ENCODE results near the gene NRP2. TPM values are rescaled to one million over a fixed set of nuclear protein-coding genes. Genes with fewer than 3 reads are reported as not detected.
A peak's percentile ranks its signal among the peaks of the same experiment; 100 is the strongest.

NRP2 gene
- total RNA-seq, 4 donors from 2014 or later: 128 to 196 (median 176) TPM

DNA sequence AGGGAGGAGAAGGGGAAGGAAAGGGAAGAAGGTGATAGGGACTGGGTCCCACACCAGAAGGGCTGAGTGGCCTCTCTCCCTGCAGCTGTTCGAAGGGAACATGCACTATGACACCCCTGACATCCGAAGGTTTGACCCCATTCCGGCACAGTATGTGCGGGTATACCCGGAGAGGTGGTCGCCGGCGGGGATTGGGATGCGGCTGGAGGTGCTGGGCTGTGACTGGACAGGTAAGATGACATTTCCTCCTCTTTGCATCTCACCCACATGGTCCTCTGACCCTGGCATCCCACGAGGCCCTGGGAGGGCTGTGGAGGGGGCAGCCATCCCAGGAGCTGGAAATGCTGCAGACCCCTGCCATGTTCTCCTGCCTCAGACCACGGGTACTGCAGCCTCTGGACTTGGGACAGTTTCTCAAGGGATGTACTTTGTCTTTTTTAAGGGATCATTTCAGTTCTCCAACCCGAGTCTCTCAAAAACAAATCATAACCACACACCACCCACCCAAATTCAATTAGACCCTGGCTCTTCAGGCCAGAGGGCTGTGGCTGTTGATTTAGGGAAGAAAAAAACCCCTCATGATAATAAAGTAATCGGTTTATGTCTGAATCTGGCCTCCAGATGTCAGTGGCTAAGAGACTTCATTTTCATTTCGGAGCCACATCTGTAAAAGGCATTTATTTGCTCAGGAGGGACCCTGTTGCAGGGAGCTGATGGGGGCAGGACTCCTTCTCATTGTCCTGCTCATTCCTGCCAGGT is 63.5 kb downstream of the NRP2 start:
- WGBS, 2 donors: 79 to 82% methylated on average over 14 of the region's 14 CpGs
- Histone ChIP-seq H3K4me3 (no peak overlapping the region), H3K9me3 (no peaks in the 10 kb centered on the region), H3K27me3 (no peaks in the 10 kb centered on the region), H3K4me1 (peaks cover 0 to 60% (median 1%) of the 10 kb centered on the region in 4 donors), H3K36me3 (peaks cover 0 to 94% (median 0%) of the 10 kb centered on the region in 3 donors), H3K27ac (peak overlapping the region in 2 of 4 donors; percentile 53 to 77)
- DNase-seq (ENCODE audit: low spot score in 2 of 2): no peak
- TF ChIP-seq EP300 (IDR thresholded peaks at IDR 0.05) (no peak), POLR2A (IDR thresholded peaks at IDR 0.05) (no peak)
- TF ChIP-seq, protein P1, sequence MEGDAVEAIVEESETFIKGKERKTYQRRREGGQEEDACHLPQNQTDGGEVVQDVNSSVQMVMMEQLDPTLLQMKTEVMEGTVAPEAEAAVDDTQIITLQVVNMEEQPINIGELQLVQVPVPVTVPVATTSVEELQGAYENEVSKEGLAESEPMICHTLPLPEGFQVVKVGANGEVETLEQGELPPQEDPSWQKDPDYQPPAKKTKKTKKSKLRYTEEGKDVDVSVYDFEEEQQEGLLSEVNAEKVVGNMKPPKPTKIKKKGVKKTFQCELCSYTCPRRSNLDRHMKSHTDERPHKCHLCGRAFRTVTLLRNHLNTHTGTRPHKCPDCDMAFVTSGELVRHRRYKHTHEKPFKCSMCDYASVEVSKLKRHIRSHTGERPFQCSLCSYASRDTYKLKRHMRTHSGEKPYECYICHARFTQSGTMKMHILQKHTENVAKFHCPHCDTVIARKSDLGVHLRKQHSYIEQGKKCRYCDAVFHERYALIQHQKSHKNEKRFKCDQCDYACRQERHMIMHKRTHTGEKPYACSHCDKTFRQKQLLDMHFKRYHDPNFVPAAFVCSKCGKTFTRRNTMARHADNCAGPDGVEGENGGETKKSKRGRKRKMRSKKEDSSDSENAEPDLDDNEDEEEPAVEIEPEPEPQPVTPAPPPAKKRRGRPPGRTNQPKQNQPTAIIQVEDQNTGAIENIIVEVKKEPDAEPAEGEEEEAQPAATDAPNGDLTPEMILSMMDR (IDR thresholded peaks at IDR 0.05): no peak

DNA sequence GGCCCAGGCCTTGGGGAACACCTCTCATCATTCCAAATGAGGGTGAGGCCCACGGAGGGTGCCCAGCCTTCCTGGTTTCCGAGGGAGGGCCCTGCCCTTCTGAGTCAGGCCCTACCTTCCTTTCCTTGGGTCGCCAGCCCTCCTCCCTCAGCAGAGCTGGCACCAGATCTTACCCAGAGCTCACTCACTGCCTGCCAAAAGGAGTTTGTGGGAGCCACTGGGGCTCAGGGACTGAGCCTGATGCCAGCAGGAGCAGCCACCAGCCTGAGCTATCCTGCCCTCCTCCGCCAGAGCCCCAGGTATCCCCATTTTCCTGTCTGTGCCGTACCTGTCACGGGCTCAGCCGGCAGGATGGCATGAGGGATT is 64.1 kb downstream of the NRP2 start:
- Histone ChIP-seq H3K4me1 (peaks cover 0 to 65% (median 2%) of the 10 kb centered on the region in 4 donors), H3K36me3 (peaks cover 0 to 89% (median 0%) of the 10 kb centered on the region in 3 donors)
- DNase-seq (ENCODE audit: low spot score in 2 of 2): no peak

DNA sequence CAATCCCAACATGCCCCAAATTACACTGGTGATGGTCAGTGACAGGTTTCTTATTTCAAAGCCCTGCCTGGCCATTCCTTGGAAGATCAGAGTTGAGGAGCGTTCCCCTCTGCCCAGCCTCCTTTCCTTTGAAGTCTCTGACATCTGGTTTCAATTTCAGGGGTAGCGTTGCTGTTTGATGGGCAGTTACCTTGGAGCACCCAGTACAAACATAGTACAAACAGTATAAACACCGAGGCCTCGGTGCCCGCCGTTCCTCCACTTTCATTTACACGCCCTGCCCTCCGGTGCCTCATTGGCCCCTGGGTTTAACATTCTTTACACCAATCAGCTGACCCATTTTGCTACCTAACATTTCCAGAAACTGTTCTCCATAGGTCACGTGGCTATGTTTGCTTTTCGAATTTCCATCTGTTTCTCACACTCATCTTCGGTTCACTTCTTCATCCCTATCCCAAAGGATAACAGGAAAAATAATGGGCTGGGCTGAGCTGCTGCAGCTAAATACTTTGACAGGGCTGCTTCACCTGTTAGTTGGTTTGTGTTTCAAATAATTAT is 65.6 kb downstream of the NRP2 start:
- Histone ChIP-seq H3K36me3 (peaks cover 0 to 79% (median 0%) of the 10 kb centered on the region in 3 donors), H3K9me3 (no peaks in the 10 kb centered on the region), H3K4me3 (no peak overlapping the region), H3K4me1 (peaks cover 0 to 80% (median 11%) of the 10 kb centered on the region in 4 donors), H3K27me3 (no peaks in the 10 kb centered on the region), H3K27ac (peak overlapping the region in 2 of 4 donors; percentile 53 to 67)
- WGBS, 2 donors: 63 to 70% methylated on average over 11 of the region's 11 CpGs
- TF ChIP-seq, protein P1 (IDR thresholded peaks at IDR 0.05): no peak
- no peak for DNase-seq (ENCODE audit: low spot score in 2 of 2)

More for the DNA sequence above, 64.1 kb downstream of the NRP2 start:
- 80 to 85% methylated on average over 7 of the region's 7 CpGs for WGBS, 2 donors
- Histone ChIP-seq H3K9me3 (no peaks in the 10 kb centered on the region), H3K27ac (peak overlapping the region in 2 of 4 donors; percentile 53 to 77), H3K27me3 (no peaks in the 10 kb centered on the region), H3K4me3 (no peak overlapping the region)
- TF ChIP-seq POLR2A (IDR thresholded peaks at IDR 0.05) (no peak), EP300 (IDR thresholded peaks at IDR 0.05) (no peak)
- TF ChIP-seq, protein P1 (IDR thresholded peaks at IDR 0.05): no peak

DNA sequence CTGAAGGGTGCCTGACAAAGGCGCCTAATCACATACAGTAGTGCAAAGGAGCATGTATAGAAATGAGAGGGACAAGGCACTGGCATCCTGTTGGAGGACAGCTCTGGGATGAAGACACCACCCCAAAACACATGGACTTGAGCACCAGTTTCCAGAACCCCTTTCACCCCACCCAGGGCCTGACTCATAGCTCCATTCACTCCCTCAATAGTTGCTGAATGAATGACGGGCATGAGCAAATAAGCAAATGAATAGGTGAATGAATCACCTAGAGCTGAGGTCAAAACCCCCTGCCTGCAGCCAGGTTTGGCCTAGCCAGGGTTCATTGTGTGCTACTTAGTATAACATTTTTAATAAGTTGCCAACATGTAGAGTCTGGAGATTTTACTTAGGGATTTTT is 66.3 kb downstream of the NRP2 start:
- Histone ChIP-seq H3K27me3 (no peaks in the 10 kb centered on the region), H3K9me3 (no peaks in the 10 kb centered on the region), H3K4me1 (peaks cover 0 to 88% (median 18%) of the 10 kb centered on the region in 4 donors), H3K27ac (peak overlapping the region in 2 of 4 donors; percentile 53 to 89), H3K4me3 (no peak overlapping the region), H3K36me3 (peaks cover 0 to 78% (median 0%) of the 10 kb centered on the region in 3 donors)
- WGBS, 2 donors: 66 to 82% methylated on average over 2 of the region's 2 CpGs
- no peak for DNase-seq (ENCODE audit: low spot score in 2 of 2)
- TF ChIP-seq, protein P1 (IDR thresholded peaks at IDR 0.05): no peak
- TF ChIP-seq POLR2A (IDR thresholded peaks at IDR 0.05) (no peak), EP300 (IDR thresholded peaks at IDR 0.05) (no peak)

DNA sequence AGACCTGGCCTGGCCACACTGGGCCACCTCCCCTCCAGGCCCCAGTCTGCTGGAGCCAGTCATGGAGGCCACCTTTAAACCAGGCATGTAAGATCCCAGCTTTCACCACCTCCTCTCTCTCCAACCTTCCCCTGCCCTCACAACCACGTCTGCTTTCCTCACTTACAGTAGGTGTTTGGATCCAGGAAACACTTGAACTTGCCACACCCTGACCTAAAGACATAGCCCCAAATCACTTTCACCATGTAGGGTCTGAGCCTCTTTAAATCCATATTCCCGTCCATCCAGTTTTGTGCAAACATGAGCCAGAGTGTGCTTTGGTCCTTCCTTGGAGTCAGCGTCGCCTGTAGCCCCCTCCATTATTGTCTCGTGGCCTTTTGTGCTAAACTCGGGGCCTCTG is 66.8 kb downstream of the NRP2 start:
- Histone ChIP-seq H3K36me3 (peaks cover 0 to 73% (median 0%) of the 10 kb centered on the region in 3 donors), H3K4me1 (peaks cover 0 to 92% (median 20%) of the 10 kb centered on the region in 4 donors), H3K27me3 (no peaks in the 10 kb centered on the region), H3K4me3 (no peak overlapping the region), H3K27ac (peak overlapping the region in 2 of 4 donors; percentile 53 to 89), H3K9me3 (no peaks in the 10 kb centered on the region)
- 57 to 74% methylated on average over 6 of the region's 6 CpGs for WGBS, 2 donors
- DNase-seq (ENCODE audit: low spot score in 2 of 2): no peak
- TF ChIP-seq, protein P1 (IDR thresholded peaks at IDR 0.05): no peak
- TF ChIP-seq EP300 (IDR thresholded peaks at IDR 0.05): no peak
- TF ChIP-seq POLR2A (IDR thresholded peaks at IDR 0.05): no peak
